Transverse colon (tissue), 4 donors: ENCODE measurements around the gene INAFM2.
A peak's percentile ranks its signal among the peaks of the same experiment; 100 is the strongest.

ENCODE experiments used
- CTCF ChIP-seq, 5 experiments: fragments of 200-600 bp in 3 of 5; fragments of 450-650 bp in 2 of 5; sonication (generic) in 3 of 5; IDR thresholded peaks; 1 replicate in 2 of 5; 2 replicates in 3 of 5; pipeline ENCODE4 v1.5.1; 2016 to 2017; ENCODE audit warnings: antibody characterized with exemption in 5 of 5, inconsistent platforms in 3 of 5, mild to moderate bottlenecking in 2 of 5, moderate library complexity in 1 of 5
- POLR2AphosphoS5 ChIP-seq, 3 donors: sonication (generic); formaldehyde crosslinking; IDR thresholded peaks; one replicate each; pipeline ENCODE4 v1.6.1; 2016; ENCODE audit warnings: antibody characterized with exemption in 3 of 3

DNA sequence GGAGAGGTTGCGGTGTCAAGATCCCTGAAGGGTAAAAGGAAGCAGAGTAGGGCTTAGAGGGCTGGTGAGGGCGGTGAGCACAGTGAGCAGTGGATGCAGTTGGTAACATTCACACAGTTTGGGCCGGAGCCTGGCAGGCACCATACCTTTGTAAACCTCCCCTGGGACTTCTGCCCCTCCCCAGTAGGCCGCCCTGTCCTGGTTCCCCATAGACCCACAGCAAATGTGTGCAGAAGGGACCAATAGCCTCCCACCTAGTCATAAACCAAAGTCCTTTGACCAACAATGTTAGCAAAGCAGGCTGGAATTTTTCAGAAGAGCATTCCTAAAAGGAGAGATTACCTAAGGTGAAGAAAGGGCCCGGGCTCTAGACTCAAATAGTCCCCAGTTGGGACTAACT lies 25.7 kb downstream of the INAFM2 start:
- TF ChIP-seq CTCF (IDR thresholded peaks at IDR 0.05): no peak
- peak; percentile 17 to 65 (median 58) for TF ChIP-seq POLR2AphosphoS5 (IDR thresholded peaks at IDR 0.05)
